Measurements from ENCODE around the gene CHRNB4. TPM values are rescaled to one million over a fixed set of nuclear protein-coding genes. Genes with fewer than 3 reads are reported as not detected.

The CHRNB4 gene
- total and polyA plus RNA-seq, 10 of the 15 experiments (the other 5 are each of a cell fraction or from before 2014, with no cell fraction given), result 0.10 TPM; not detected in 9

- H3K4me2 ChIP-seq (ENCODE audit: control insufficient read depth, insufficient read depth), result no peak overlapping the region
- H3K4me3 ChIP-seq, result no peak overlapping the region
- H2AFZ ChIP-seq (ENCODE audit: control insufficient read depth, low read depth, low read length), result no peak overlapping the region
- intact Hi-C loops (cut with micrococcal nuclease; ENCODE audit: unreplicated experiment), result no loop called here
- TF ChIP-seq RBBP5 (conservative IDR thresholded peaks at IDR 0.05), result no peak
- DNase-seq (ENCODE audit: low read depth, low spot score) (no peak), ATAC-seq (no peak), FAIRE-seq (no peak)
- ChIA-PET CTCF (interaction anchor here (0.9 kb wide), 1 partner anchor 65 kb away, joined by 3 read pairs; no protein-coding TSS in a partner anchor), SMC1A (ENCODE audit: uncharacterized antibody, unreplicated experiment) (no interaction called here), POLR2A (no interaction called here), RAD21 (ENCODE audit: unreplicated experiment) (no interaction called here)
- in situ Hi-C loops (cut with MboI), result no loop called here
- H3K4me1 ChIP-seq (ENCODE audit: control insufficient read depth, insufficient read depth, low read length), result no peaks in the 10 kb centered on the region
- WGBS (ENCODE audit: insufficient coverage, insufficient replicate concordance, low lambda C conversion rate, missing lambda C conversion rate), result 33% methylated on average over 4 of the region's 4 CpGs
- H3K27ac ChIP-seq (ENCODE audit: control insufficient read depth, insufficient read depth), result no peak overlapping the region
- H3K36me3 ChIP-seq (ENCODE audit: control insufficient read depth in 2 of 2, insufficient read depth in 2 of 2, low read length in 1 of 2), result no peaks in the 10 kb centered on the region; a peak in 1 of 4 replicates
- H3K9me3 ChIP-seq (replicated peaks; ENCODE audit: control insufficient read depth, insufficient read depth, low read length), result no peaks in the 10 kb centered on the region
- no TSS peak for BruUV-seq (replicated peaks)
- no peak overlapping the region for H3K9ac ChIP-seq (ENCODE audit: control insufficient read depth, insufficient read depth, low read length)
- no peaks in the 10 kb centered on the region for H4K20me1 ChIP-seq (ENCODE audit: control insufficient read depth, insufficient read depth)
- peaks cover 3 to 4% of the 10 kb centered on the region in 2 experiments; a peak in 3 of 4 replicates for H3K27me3 ChIP-seq (replicated peaks in 1 of 2; ENCODE audit: control insufficient read depth in 2 of 2, insufficient read depth in 2 of 2, low read length in 1 of 2)
- H3K79me2 ChIP-seq (ENCODE audit: control insufficient read depth, insufficient read depth, low read length), result no peaks in the 10 kb centered on the region
Observed at GRCh38 chr15:78645009-78645408, 4.0 kb upstream of the CHRNB4 start.

DNA sequence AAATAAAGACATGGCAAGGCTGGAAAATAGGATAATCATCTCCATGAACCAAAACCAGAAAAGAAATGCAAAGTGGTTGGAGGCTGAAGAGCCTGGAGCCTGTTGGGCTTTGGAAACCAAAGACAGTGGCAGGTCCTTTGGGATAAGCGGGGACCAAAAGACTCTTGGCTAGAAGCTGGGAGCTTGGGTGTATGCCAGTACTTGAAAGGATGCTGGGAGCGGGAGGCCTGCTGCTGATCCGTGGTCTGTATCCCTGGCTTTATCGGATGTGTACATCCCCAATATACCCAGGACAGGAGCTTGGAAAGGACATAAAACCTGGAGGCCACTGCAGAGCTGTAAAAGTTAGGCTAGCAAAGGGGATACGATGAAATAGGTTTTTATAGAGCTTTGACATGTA, 1.3 kb upstream of the CHRNB4 start:
- ChIA-PET CTCF (no interaction called here), RAD21 (ENCODE audit: unreplicated experiment) (no interaction called here), SMC1A (ENCODE audit: uncharacterized antibody, unreplicated experiment) (interaction anchor here (1.0 to 1.2 kb wide), 2 partner anchors 42 to 67 kb away, joined by 3 to 4 read pairs; no protein-coding TSS in a partner anchor), POLR2A (no interaction called here)
- intact Hi-C loops (cut with micrococcal nuclease; ENCODE audit: unreplicated experiment) (no loop called here), in situ Hi-C loops (cut with MboI) (no loop called here)
- no peaks in the 10 kb centered on the region; a peak in 1 of 4 replicates for H3K36me3 ChIP-seq (ENCODE audit: control insufficient read depth in 2 of 2, insufficient read depth in 2 of 2, low read length in 1 of 2)
- H3K79me2 ChIP-seq (ENCODE audit: control insufficient read depth, insufficient read depth, low read length), result no peaks in the 10 kb centered on the region
- H3K4me3 ChIP-seq, result no peak overlapping the region
- TF ChIP-seq SUZ12 (IDR thresholded peaks at IDR 0.05; ENCODE audit: unreplicated experiment) (no peak), BMI1 (IDR thresholded peaks at IDR 0.05; ENCODE audit: borderline replicate concordance) (no peak), E2F4 (IDR thresholded peaks at IDR 0.05; ENCODE audit: low read depth, low read length) (no peak), ELK1 (IDR thresholded peaks at IDR 0.05; ENCODE audit: low read depth, low read length) (no peak), ZNF207 (IDR thresholded peaks at IDR 0.05; ENCODE audit: borderline replicate concordance) (no peak), CREM (IDR thresholded peaks at IDR 0.05; ENCODE audit: low read depth) (no peak)
- no TSS peak for BruUV-seq (replicated peaks)
- no peak overlapping the region for H2AFZ ChIP-seq (ENCODE audit: control insufficient read depth, low read depth, low read length)
- no peaks in the 10 kb centered on the region for H3K4me1 ChIP-seq (ENCODE audit: control insufficient read depth, insufficient read depth, low read length)
- no peak for DNase-seq (ENCODE audit: low read depth, low spot score)
- H3K27me3 ChIP-seq (replicated peaks in 1 of 2; ENCODE audit: control insufficient read depth in 2 of 2, insufficient read depth in 2 of 2, low read length in 1 of 2), result peaks cover 3 to 4% of the 10 kb centered on the region in 2 experiments; a peak in 3 of 4 replicates
- ATAC-seq, result no peak
- WGBS (ENCODE audit: insufficient coverage, insufficient replicate concordance, low lambda C conversion rate, missing lambda C conversion rate), result 60% methylated on average over 5 of the region's 5 CpGs
- H3K9ac ChIP-seq (ENCODE audit: control insufficient read depth, insufficient read depth, low read length), result no peak overlapping the region
- no peak overlapping the region for H3K4me2 ChIP-seq (ENCODE audit: control insufficient read depth, insufficient read depth)
- no peak for FAIRE-seq
- H4K20me1 ChIP-seq (ENCODE audit: control insufficient read depth, insufficient read depth), result no peaks in the 10 kb centered on the region
- H3K9me3 ChIP-seq (replicated peaks; ENCODE audit: control insufficient read depth, insufficient read depth, low read length), result no peaks in the 10 kb centered on the region
- no peak overlapping the region for H3K27ac ChIP-seq (ENCODE audit: control insufficient read depth, insufficient read depth)
